Stimulated activated CD8-positive, alpha-beta memory T cell treated with anti-CD3 and anti-CD28 coated beads, Interleukin-4, amount 100 ng/mL, for 48 hours (primary cell): ENCODE results near the gene TBC1D2.

Experiments used
- DNase-seq: peaks from one replicate; pipeline ENCODE4 v3.0.0-alpha.2; 2020

Gene TBC1D2

DNA sequence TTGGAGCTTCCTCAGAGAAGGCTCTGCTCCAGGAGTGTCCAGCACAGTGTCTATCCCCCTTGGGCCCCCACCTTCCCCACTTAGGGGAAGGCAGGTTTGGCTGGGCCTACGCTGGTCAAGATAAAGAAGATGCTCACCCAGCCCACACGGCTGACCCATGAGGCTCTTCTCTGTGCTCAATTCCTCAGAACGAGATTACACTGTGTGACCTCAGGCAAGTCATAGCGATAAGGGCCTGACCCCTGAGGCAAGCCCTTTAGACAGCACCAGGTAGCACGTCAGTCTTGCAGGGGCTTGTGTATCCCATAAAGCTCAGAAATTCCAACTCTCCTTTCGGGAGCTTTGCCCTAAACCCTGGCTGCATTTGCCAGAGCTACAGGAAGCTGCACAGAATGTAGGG is 95.7 kb downstream of the TBC1D2 start:
- no peak for DNase-seq

- no peak for DNase-seq
Observed at GRCh38 chr9:98159301-98159700, 96.1 kb downstream of the TBC1D2 start.

- no peak for DNase-seq
Observed at GRCh38 chr9:98158071-98158831, 97.2 kb downstream of the TBC1D2 start.

DNA sequence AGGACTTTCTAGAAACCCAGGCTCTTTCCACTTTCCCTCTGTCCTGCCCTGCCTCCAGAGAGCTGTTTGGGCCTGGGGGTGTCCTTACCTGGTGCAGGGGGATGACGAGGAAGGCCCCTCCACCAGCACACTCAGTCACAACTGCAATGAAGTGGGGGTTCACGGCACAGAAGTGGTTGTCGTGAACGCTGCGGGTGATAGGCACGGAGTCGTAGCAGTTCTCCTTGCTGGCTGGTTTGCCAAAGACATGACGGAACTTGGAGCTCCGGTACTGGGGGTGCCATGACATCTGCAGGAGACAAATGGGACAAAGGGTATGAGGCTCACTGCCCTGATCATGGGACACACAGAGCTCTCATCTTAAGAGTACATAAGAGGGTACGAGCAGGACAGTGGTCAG is 98.1 kb downstream of the TBC1D2 start:
- no peak for DNase-seq

DNA sequence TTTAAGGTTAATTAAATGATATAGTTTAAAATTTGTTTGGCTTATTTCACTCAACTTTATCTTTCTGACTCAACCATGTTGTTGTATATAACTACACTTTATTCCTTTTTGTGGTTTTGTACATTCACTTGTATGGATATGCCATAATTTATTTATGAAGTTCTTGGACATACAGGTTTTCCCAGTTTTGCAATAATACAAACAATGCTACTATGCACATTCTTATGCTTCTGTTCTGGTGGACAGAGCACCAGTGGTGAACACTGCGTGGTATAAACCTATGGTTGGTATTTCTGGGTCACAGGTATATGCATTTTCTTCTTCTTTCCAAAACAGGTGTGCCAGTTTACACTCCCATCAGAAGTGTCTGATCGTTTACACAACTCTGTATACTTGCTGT is 100.8 kb downstream of the TBC1D2 start:
- DNase-seq: no peak

GRCh38 chr9:98152526-98152925 is 102.9 kb downstream of the TBC1D2 start:
- no peak for DNase-seq

DNA sequence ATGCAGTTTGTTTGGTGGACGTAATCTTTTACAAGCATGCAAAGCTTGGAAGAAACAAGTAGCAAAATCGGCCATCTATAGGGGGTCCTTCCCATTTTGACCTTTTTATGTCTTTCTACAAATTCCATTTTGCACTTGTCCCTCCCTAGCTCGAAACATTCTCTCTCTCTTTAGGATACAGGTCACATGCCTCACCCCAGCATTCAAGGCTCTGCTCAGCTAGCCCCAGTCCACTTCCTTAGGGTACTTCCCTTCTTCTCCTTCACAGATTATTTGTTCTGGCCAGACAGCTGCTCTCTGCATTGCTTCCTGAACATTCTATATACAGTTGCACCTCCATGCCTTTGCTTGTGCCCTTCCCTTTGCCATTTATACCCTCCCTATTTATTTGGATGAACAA is 104.7 kb downstream of the TBC1D2 start:
- DNase-seq: no peak

DNA sequence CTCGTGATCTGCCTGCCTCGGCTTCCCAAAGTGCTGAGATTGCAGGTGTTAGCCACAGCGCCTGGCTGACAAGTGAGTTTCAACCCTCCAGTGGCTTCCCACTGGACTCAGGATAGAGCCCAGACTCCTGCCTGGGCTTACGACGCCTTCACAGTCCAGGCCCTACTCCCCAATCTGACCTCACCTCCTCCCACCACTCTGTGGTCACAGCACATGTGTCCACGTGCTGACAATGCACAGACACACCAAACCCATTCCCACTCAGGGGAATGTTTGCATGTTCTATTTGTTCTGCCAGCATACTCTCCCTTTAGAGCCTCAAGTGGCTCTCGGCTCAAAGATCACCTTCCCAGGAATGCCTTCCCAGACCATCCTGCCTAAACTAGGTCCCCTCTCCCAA is 105.3 kb downstream of the TBC1D2 start:
- DNase-seq: no peak

DNA sequence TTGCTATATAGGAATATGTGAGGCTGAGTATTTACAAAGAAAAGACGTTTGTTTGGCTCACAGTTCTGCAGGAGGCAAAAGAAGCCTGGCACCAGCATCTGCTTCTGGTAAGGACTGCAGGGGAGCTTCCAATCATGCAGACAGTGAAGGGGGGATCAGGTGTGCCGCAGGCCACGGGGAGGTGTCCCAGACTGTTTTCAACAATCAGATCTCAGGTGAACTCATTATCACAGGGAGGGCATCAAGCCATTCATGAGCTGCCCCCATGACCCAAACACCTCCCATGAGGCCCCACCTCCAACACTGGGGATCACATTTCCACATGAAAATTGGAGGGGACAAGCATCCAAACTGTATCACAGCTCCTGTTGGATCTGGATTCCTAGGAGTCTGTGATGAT is 106.0 kb downstream of the TBC1D2 start:
- DNase-seq: no peak
